NCI-H1694 treated with DMSO at 0.1 percent for 48 hours (cell line): ENCODE data around the gene GPR155.
"Not testable (repeated sequence)": the region's sequence is repeated elsewhere in the genome, so short reads cannot be mapped to it uniquely, and the experiment has no call there.

Experiments used
- DNase-seq: peaks from one replicate; lab custom pipeline; 2025; lab: John Stamatoyannopoulos, UW

The GPR155 gene

GRCh38 chr2:174492963-174493431 is 6.2 kb upstream of the GPR155 start:
- no peak for DNase-seq

- no peak for DNase-seq
Measured at GRCh38 chr2:174491947-174492346, 5.1 kb upstream of the GPR155 start.

GRCh38 chr2:174490051-174490450 is 3.2 kb upstream of the GPR155 start:
- no peak for DNase-seq

GRCh38 chr2:174489520-174489919 is 2.7 kb upstream of the GPR155 start:
- not testable (repeated sequence) for DNase-seq

- DNase-seq: no peak
Measured at GRCh38 chr2:174487820-174488162, 962 bp upstream of the GPR155 start.

GRCh38 chr2:174487108-174487819 is 435 bp upstream of the GPR155 start:
- DNase-seq: peak; percentile 90

- DNase-seq: peak; percentile 25
Measured at GRCh38 chr2:174485788-174486562, 854 bp downstream of the GPR155 start.

GRCh38 chr2:174485045-174485444 is 1.8 kb downstream of the GPR155 start:
- not testable (repeated sequence) for DNase-seq

- no peak for DNase-seq
Measured at GRCh38 chr2:174484573-174484972, 2.3 kb downstream of the GPR155 start.

GRCh38 chr2:174482854-174483253 is 4.0 kb downstream of the GPR155 start:
- no peak for DNase-seq

GRCh38 chr2:174477759-174478158 is 9.1 kb downstream of the GPR155 start:
- no peak for DNase-seq

- no peak for DNase-seq
Measured at GRCh38 chr2:174473796-174474195, 13.0 kb downstream of the GPR155 start.

- DNase-seq: no peak
Measured at GRCh38 chr2:174465327-174465726, 21.5 kb downstream of the GPR155 start.

GRCh38 chr2:174461221-174461620 is 25.6 kb downstream of the GPR155 start:
- no peak for DNase-seq

GRCh38 chr2:174454566-174454965 is 32.3 kb downstream of the GPR155 start:
- DNase-seq: no peak

GRCh38 chr2:174450021-174450816 is 36.6 kb downstream of the GPR155 start:
- no peak for DNase-seq

GRCh38 chr2:174449033-174449432 is 37.8 kb downstream of the GPR155 start:
- no peak for DNase-seq

- no peak for DNase-seq
Measured at GRCh38 chr2:174446531-174446930, 40.3 kb downstream of the GPR155 start.

GRCh38 chr2:174445248-174445647 is 41.6 kb downstream of the GPR155 start:
- DNase-seq: no peak

GRCh38 chr2:174444761-174445160 is 42.1 kb downstream of the GPR155 start:
- no peak for DNase-seq

- no peak for DNase-seq
Measured at GRCh38 chr2:174442546-174443510, 44.0 kb downstream of the GPR155 start.
